GM10248 (cell line): ENCODE results near the gene COBL.

Experiments used
- CTCF ChIA-PET: fragments of 300-600 bp; sonication (Branson Sonifier 250); formaldehyde crosslinking; extraction: SDS; loops from one replicate; lab custom pipeline; 2021; ENCODE audit warnings: antibody characterized with exemption; lab: Yijun Ruan, JAX
- POLR2A ChIA-PET: fragments of 350-650 bp; sonication (Branson Sonifier 250); formaldehyde crosslinking; extraction: SDS; loops from one replicate; lab custom pipeline; 2020; ENCODE audit warnings: antibody characterized with exemption; lab: Yijun Ruan, JAX
- DNase-seq: peaks from one replicate; pipeline ENCODE4 v3.0.0; 2012; ENCODE audit errors: extremely low spot score
- CTCF ChIP-seq: IDR thresholded peaks from 2 replicates; pipeline ENCODE4 v1.5.1; 2012; ENCODE audit warnings: mild to moderate bottlenecking, low read depth; ENCODE audit errors: extremely low read depth, missing control alignments, control extremely low read depth

The COBL gene

GRCh38 chr7:51016546-51016945 lies 300.1 kb downstream of the COBL start:
- DNase-seq = no peak
- no peak for TF ChIP-seq CTCF
- ChIA-PET POLR2A (no interaction called here), CTCF (no interaction called here)

GRCh38 chr7:51015581-51015980 lies 301.0 kb downstream of the COBL start:
- DNase-seq = no peak
- ChIA-PET CTCF (no interaction called here), POLR2A (no interaction called here)
- TF ChIP-seq CTCF = no peak

- CTCF ChIA-PET = no interaction called here
- no peak for DNase-seq
- POLR2A ChIA-PET = no interaction called here
- TF ChIP-seq CTCF = no peak
These were observed 301.8 kb downstream of the COBL start for GRCh38 chr7:51014811-51015210.

GRCh38 chr7:51013861-51014511 lies 302.6 kb downstream of the COBL start:
- CTCF ChIA-PET = no interaction called here
- TF ChIP-seq CTCF = no peak
- no peak for DNase-seq
- POLR2A ChIA-PET = no interaction called here

- CTCF ChIA-PET = no interaction called here
- TF ChIP-seq CTCF = no peak
- no peak for DNase-seq
- POLR2A ChIA-PET = no interaction called here
These were observed 303.3 kb downstream of the COBL start for GRCh38 chr7:51013218-51013786.

GRCh38 chr7:51012569-51013217 lies 303.9 kb downstream of the COBL start:
- CTCF ChIA-PET = no interaction called here
- no peak for DNase-seq
- TF ChIP-seq CTCF = no peak
- POLR2A ChIA-PET = no interaction called here
